OCI-LY7 (cell line): ENCODE results near the gene EFCAB5.
"Not testable (repeated sequence)": the region's sequence is repeated elsewhere in the genome, so short reads cannot be mapped to it uniquely, and the experiment has no call there.

Source experiments
- CTCF ChIP-seq: fragments of 200-600 bp; sonication (generic); conservative IDR thresholded peaks from 2 replicates; pipeline ENCODE4 v1.5.1; 2014; ENCODE audit warnings: mild to moderate bottlenecking, antibody characterized with exemption, low read length, moderate library complexity, mixed read lengths
- EZH2phosphoT487 ChIP-seq: fragments of 200-600 bp; sonication (generic); IDR thresholded peaks from 2 replicates; pipeline ENCODE4 v1.6.1; 2018; ENCODE audit warnings: low read depth, borderline replicate concordance, mild to moderate bottlenecking, mixed run types, antibody characterized with exemption, low read length, moderate library complexity, mixed read lengths

GRCh38 chr17:30118635-30119034 is 177.2 kb downstream of the EFCAB5 start:
- TF ChIP-seq CTCF, EZH2phosphoT487: not testable (repeated sequence)
